Adrenal gland (tissue), 12 donors: ENCODE results near the gene KIZ. TPM values are rescaled to one million over a fixed set of nuclear protein-coding genes. Genes with fewer than 3 reads are reported as not detected.

Experiments
- DNase-seq, 7 donors: peaks; one replicate each; pipeline ENCODE4 v3.0.0-alpha.2; 2019 to 2020
- H3K27ac ChIP-seq, 5 donors: fragments of 200-600 bp; sonication (generic) in 4 of 5; 1 replicate in 3 of 5; 2 replicates in 2 of 5; pipeline versions ENCODE4 v1.5.1 to v1.8.0; 2016 to 2020; ENCODE audit warnings: mild to moderate bottlenecking in 1 of 5
- H3K27me3 ChIP-seq: fragments of 200-600 bp; 2 replicates; pipeline ENCODE4 v1.8.0; 2021
- H3K36me3 ChIP-seq, 2 donors: fragments of 200-600 bp; replicated peaks in 1 of 2; 1 replicate in 1 of 2; 2 replicates in 1 of 2; pipeline versions ENCODE4 v1.5.1 to v1.8.0; 2018 to 2022
- H3K4me1 ChIP-seq, 2 donors: fragments of 200-600 bp; replicated peaks in 1 of 2; 1 replicate in 1 of 2; 2 replicates in 1 of 2; pipeline versions ENCODE4 v1.5.1 to v1.8.0; 2018 to 2021
- H3K4me3 ChIP-seq, 4 donors: fragments of 200-600 bp; sonication (generic) in 3 of 4; one replicate each; pipeline ENCODE4 v1.5.1; 2016 to 2018
- H3K9me3 ChIP-seq, 3 donors: fragments of 200-600 bp; sonication (generic) in 1 of 3; replicated peaks in 1 of 3; 1 replicate in 2 of 3; 2 replicates in 1 of 3; pipeline versions ENCODE4 v1.5.1 to v1.8.0; 2016 to 2021
- POLR2A ChIP-seq, 2 donors: fragments of 450-650 bp; IDR thresholded peaks; one replicate each; pipeline ENCODE4 v1.6.1; 2017; ENCODE audit warnings: antibody characterized with exemption in 2 of 2, mild to moderate bottlenecking in 2 of 2, moderate library complexity in 1 of 2
- WGBS, 4 donors: extraction: QIAGEN DNeasy Blood & Tissue Kit in 2 of 4; methylation state at CpG; one replicate each; pipeline versions ENCODE4 v1.1.5 to v1.1.7; 2013 to 2017; 5-methylcytosine and 5-hydroxymethylcytosine counted together
- intact Hi-C, 2 donors: fragments of 100-400 bp; cut with DNase I; formaldehyde crosslinking; loops; one replicate each; pipeline versions ENCODE4 v1.14.1 to v1.15.0; 2022 to 2023
- polyA plus RNA-seq, 3 donors: library from polyadenylated mRNA; stranded (reverse); fragments of 200-250 nt in 2 of 3; fragments of 350-450 nt in 1 of 3; fragmentation: Illumina TruSeq in 1 of 3; extraction: RNeasy Lipid Tissue Mini Kit (QIAGEN cat#74804) in 1 of 3; gene quantifications; one replicate each; pipeline ENCODE4 v1.2.3, GENCODE V29; 2013 to 2014
- total RNA-seq, 9 donors: library from RNA; depleted of rRNA in 4 of 9; stranded (reverse); fragments of >200 nt in 4 of 9; fragments of 120-200 nt in 1 of 9; fragmentation: NEBNext Ultra II Directional in 1 of 9; extraction: Animal tissue kit (Norgen Biotek cat#: 25700) in 1 of 9; gene quantifications; one replicate each; pipeline versions ENCODE4 v1.1.0 to v1.2.4, GENCODE V29; 2013 to 2023
- TF ChIP-seq, protein P1 (sequence below), 6 experiments: fragments of 450-650 bp in 4 of 6; fragments of 200-600 bp in 2 of 6; sonication (generic) in 1 of 6; IDR thresholded peaks; 1 replicate in 5 of 6; 2 replicates in 1 of 6; pipeline versions ENCODE4 v1.5.1 to v1.8.0; 2016 to 2021; ENCODE audit warnings: antibody characterized with exemption in 6 of 6, mild to moderate bottlenecking in 2 of 6, moderate library complexity in 1 of 6
- donor health status: healthy with polysubstance abuse.
- donor health status: Bipolar disorder and iron deficiency.
- donor health status: DM: yes; HTN: yes; CAD: no.
- donor health status: DM: no; HTN: no; CAD: no.
- donor health status: DM: no; HTN: no; CAD: no.
- donor health status: DM: yes; HTN: yes; CAD: no.

The KIZ gene
- total and polyA plus RNA-seq, 12 donors: 10.4 to 62.9 (median 15.3) TPM

DNA sequence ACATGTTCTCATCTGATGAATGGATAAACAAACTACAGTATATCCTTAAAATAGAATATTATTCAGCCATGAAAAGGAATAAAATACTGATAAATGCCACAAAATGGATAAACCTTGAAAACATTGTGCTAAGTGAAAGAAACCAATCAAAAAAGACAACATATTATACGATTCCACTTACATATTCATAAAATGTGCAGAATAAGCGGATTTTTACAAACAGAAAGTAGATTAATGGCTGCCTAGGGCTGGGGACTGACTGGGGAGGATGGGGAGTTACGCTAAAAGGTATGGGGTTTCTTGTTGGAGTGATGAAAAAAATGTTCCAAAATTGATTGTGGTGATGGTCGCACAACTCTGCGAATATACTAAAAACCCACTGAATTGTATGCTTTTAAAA lies 29.4 kb downstream of the KIZ start:
- Histone ChIP-seq H3K27ac (no peak overlapping the region), H3K36me3 (no peaks in the 10 kb centered on the region), H3K27me3 (no peaks in the 10 kb centered on the region), H3K9me3 (no peaks in the 10 kb centered on the region), H3K4me1 (no peaks in the 10 kb centered on the region), H3K4me3 (no peak overlapping the region)
- intact Hi-C loops: no loop called here
- TF ChIP-seq POLR2A (IDR thresholded peaks at IDR 0.05): no peak
- TF ChIP-seq, protein P1, sequence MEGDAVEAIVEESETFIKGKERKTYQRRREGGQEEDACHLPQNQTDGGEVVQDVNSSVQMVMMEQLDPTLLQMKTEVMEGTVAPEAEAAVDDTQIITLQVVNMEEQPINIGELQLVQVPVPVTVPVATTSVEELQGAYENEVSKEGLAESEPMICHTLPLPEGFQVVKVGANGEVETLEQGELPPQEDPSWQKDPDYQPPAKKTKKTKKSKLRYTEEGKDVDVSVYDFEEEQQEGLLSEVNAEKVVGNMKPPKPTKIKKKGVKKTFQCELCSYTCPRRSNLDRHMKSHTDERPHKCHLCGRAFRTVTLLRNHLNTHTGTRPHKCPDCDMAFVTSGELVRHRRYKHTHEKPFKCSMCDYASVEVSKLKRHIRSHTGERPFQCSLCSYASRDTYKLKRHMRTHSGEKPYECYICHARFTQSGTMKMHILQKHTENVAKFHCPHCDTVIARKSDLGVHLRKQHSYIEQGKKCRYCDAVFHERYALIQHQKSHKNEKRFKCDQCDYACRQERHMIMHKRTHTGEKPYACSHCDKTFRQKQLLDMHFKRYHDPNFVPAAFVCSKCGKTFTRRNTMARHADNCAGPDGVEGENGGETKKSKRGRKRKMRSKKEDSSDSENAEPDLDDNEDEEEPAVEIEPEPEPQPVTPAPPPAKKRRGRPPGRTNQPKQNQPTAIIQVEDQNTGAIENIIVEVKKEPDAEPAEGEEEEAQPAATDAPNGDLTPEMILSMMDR (IDR thresholded peaks at IDR 0.05): no peak
- no peak for DNase-seq
- WGBS, 4 donors: 97 to 99% (median 98%) methylated on average over 5 of the region's 5 CpGs

DNA sequence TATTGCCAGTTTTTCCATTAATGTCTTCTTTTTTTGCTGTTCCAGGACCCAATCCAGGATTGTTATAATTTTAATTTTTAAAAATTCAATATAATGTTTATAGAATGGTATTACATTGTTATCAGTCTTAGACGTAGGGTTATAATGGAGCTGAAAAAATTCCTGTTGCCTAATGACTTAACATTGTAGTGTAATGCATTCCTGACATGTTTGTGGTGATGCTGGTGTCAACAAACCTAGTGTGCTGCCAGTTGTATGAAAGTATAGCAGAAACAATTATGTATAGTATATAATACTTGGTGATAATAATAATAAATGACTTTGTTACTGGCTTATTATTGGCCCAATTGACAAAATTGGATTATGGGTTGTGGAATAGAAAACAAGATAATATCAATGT lies 30.4 kb downstream of the KIZ start:
- DNase-seq: no peak
- Histone ChIP-seq H3K36me3 (no peaks in the 10 kb centered on the region), H3K4me3 (no peak overlapping the region), H3K4me1 (no peaks in the 10 kb centered on the region), H3K9me3 (no peaks in the 10 kb centered on the region), H3K27ac (no peak overlapping the region), H3K27me3 (no peaks in the 10 kb centered on the region)
- 82 to 93% (median 86%) methylated on average over 1 of the region's 1 CpG for WGBS, 4 donors
- TF ChIP-seq POLR2A (IDR thresholded peaks at IDR 0.05): no peak
- TF ChIP-seq, protein P1 (IDR thresholded peaks at IDR 0.05): no peak
- intact Hi-C loops: no loop called here

DNA sequence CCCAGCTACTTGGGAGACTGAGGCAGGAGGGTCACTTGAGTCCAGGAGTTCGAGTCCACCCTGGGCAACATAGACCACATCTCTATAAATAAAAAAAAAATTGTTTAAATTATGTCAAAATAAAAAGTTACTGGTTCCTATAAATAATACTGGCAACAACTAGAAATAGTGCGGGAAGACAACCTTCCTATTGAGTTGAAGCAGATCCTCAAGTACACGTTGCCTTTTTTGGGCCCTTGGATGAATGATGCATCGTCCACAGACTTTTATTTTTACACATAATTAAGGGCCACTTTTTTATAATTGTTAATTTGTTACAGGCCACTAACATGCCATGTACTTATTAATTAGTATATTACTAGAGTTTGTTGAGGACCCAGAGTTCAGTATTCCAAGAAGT lies 31.1 kb downstream of the KIZ start:
- 94 to 99% (median 96%) methylated on average over 4 of the region's 4 CpGs for WGBS, 4 donors
- Histone ChIP-seq H3K36me3 (no peaks in the 10 kb centered on the region), H3K4me1 (no peaks in the 10 kb centered on the region), H3K9me3 (no peaks in the 10 kb centered on the region), H3K27ac (no peak overlapping the region), H3K4me3 (no peak overlapping the region), H3K27me3 (no peaks in the 10 kb centered on the region)
- intact Hi-C loops: no loop called here
- no peak for DNase-seq
- no peak for TF ChIP-seq POLR2A (IDR thresholded peaks at IDR 0.05)
- TF ChIP-seq, protein P1 (IDR thresholded peaks at IDR 0.05): no peak

DNA sequence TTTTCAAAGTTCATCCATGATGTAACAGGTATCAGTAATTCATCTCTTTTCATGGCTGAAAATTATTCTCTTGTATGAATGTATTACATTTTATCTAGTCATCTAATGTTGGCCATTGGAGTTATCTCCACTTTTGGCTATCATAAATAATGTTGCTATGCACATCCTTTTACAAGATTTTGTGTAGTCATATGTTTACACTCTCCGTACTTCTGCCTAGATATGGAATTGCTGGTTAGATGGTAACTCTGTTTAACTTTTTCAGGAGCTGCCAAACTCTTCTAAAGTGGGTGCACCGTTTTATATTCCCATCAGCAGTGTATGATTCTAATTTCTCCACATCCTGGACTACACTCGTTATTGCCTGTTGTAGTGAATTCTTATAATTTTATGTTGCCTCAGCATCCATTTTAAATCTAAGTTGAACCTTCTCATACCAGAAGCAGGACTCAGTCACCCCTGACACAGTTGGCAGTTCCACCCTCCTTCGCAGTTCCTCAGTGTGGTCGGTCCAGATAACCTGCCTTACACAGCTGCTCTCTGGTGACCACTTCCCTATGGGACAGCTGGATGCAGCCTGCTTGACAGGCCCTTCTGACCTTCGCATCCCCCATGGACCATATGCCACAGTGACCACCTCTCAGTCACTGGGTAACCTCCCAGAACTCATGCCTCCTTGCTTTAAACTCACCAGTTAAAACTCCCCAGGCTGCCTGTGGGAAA lies 33.9 kb downstream of the KIZ start:
- intact Hi-C loops: no loop called here
- no peaks in the 10 kb centered on the region for H3K9me3 ChIP-seq
- TF ChIP-seq POLR2A (IDR thresholded peaks at IDR 0.05): no peak
- TF ChIP-seq, protein P1 (IDR thresholded peaks at IDR 0.05): no peak
- peaks cover 0 to 8% of the 10 kb centered on the region in 2 donors for H3K36me3 ChIP-seq
- WGBS, 4 donors: 91 to 95% (median 94%) methylated on average over 6 of the region's 6 CpGs
- H3K4me3 ChIP-seq: no peak overlapping the region
- H3K4me1 ChIP-seq: no peaks in the 10 kb centered on the region
- no peak for DNase-seq
- no peaks in the 10 kb centered on the region for H3K27me3 ChIP-seq
- H3K27ac ChIP-seq: no peak overlapping the region
